Right cardiac atrium (tissue), 5 donors: ENCODE results near the gene CER1. TPM values are rescaled to one million over a fixed set of nuclear protein-coding genes. Genes with fewer than 3 reads are reported as not detected.

Experiments used
- ATAC-seq, 2 donors: fragments of 200-7000 bp; cut with Tn5 transposase; one replicate each; pipeline versions ENCODE4 v1.8.0 to v1.9.1; 2020; ENCODE audit warnings: moderate library complexity in 2 of 2, mild to moderate bottlenecking in 1 of 2
- DNase-seq, 3 donors: peaks; one replicate each; pipeline ENCODE4 v3.0.0-alpha.2; 2020
- H3K27ac ChIP-seq: one replicate; pipeline ENCODE4 v1.5.1; 2013; ENCODE audit warnings: mild to moderate bottlenecking, low read length, control low read depth, moderate library complexity
- H3K27me3 ChIP-seq: one replicate; pipeline ENCODE4 v1.6.1; 2013; ENCODE audit not compliant: control insufficient read depth, insufficient read depth
- H3K4me1 ChIP-seq: one replicate; pipeline ENCODE4 v1.6.1; 2013; ENCODE audit warnings: low read length; ENCODE audit not compliant: control insufficient read depth, insufficient read depth
- H3K4me3 ChIP-seq: one replicate; pipeline ENCODE4 v1.5.1; 2013; ENCODE audit warnings: low read length, control low read depth
- H3K9me3 ChIP-seq: one replicate; pipeline ENCODE4 v1.6.1; 2013; ENCODE audit warnings: low read length; ENCODE audit not compliant: control insufficient read depth
- WGBS: extraction: QIAGEN DNeasy Blood & Tissue Kit; methylation state at CpG from one replicate; pipeline ENCODE4 v1.1.7; 2013; 5-methylcytosine and 5-hydroxymethylcytosine counted together
- intact Hi-C, 4 donors: fragments of 100-400 bp; cut with DNase I; formaldehyde crosslinking; loops; one replicate each; pipeline versions ENCODE4 v1.11.0 to v1.14.0; 2022 to 2023
- polyA plus RNA-seq: library from polyadenylated mRNA; stranded (reverse); fragments of 200-250 nt; gene quantifications from one replicate; pipeline ENCODE4 v1.2.3, GENCODE V29; 2013
- total RNA-seq, 4 donors: library from RNA; stranded (reverse); fragmentation: NEBNext Ultra II Directional; extraction: Animal tissue kit (Norgen Biotek cat#: 25700); gene quantifications; one replicate each; pipeline ENCODE4 v1.2.1, GENCODE V29; 2021
- donor health status: healthy with polysubstance abuse.
- donor health status: DM: no; HTN: yes; CAD: no.
- donor health status: DM: no; HTN: no; CAD: no.
- donor health status: DM: no; HTN: yes; CAD: no; lungs with severe emphysema.
- donor health status: DM: yes; HTN: yes; CAD: no.

Gene CER1
- total and polyA plus RNA-seq, 5 donors = not detected

DNA sequence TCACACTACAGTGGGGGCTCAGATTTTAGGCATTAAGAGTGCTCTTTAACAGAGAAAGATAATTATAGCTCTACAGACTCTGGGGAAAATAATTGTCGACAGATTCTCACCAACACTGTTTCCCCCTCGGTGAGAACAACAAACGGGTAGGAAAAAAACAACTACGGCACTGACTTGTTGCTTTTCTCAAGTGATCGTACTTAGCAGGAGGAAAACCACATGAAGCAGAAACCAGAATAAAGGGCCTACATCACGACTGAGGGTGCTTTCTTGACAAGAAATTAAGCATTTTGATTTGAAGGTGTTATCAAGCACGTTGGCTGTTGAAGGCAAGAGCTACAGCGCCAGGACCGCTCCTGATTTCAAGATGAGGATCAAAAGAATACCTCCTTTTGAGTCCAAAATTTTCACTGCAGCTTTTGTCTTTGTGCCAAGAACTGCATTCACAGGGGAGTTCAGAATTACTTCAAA, 27.2 kb upstream of the CER1 start:
- intact Hi-C loops = no loop called here
- no peaks in the 10 kb centered on the region for H3K27me3 ChIP-seq
- no peak for DNase-seq
- no peak overlapping the region for H3K27ac ChIP-seq
- H3K9me3 ChIP-seq = no peaks in the 10 kb centered on the region
- H3K4me3 ChIP-seq = no peak overlapping the region
- no peaks in the 10 kb centered on the region for H3K4me1 ChIP-seq
- no peak for ATAC-seq
- WGBS = 33% methylated on average over 9 of the region's 9 CpGs

DNA sequence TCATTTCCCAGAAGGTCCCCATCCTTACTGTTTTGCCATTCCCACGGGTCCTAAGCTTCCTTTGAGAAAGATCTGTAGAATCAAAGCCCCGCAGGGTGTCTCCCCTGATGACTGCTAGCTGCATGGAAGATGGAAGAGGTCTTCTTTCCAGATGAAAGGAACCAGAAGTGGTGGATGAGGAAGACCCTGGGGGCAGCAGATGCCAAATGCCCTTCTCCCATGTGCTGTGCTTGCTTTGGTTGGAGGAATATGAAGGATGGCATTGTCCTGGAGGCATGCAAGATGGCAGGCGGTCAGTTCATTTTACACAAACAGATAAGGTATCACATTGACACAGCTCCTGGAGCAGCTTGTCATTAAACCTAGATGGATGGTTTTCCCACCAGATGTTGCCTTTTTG, 25.8 kb upstream of the CER1 start:
- H3K27ac ChIP-seq = no peak overlapping the region
- WGBS = 89% methylated on average over 3 of the region's 3 CpGs
- ATAC-seq = no peak
- no peaks in the 10 kb centered on the region for H3K9me3 ChIP-seq
- intact Hi-C loops = no loop called here
- H3K27me3 ChIP-seq = no peaks in the 10 kb centered on the region
- H3K4me3 ChIP-seq = no peak overlapping the region
- H3K4me1 ChIP-seq = no peaks in the 10 kb centered on the region
- DNase-seq = no peak

DNA sequence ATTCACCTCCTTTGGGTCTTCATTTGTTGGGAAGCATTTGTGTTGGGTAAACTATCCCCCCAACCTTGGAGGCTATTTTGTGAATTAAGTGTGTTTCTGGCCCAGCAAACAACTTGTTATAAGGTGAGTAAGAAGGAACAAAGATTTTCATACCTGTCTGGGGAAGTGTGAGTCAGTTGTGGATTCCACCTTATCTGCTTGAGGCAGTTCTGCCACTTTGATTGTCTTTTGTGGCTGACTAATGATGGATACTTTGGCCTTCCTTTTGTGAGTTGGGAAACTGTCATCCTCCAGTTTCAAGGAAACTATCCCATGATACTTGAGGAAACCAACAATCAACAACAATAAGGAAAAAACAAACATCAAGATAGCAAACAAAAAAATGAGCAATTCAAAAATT, 24.6 kb upstream of the CER1 start:
- Histone ChIP-seq H3K27ac (no peak overlapping the region), H3K4me3 (no peak overlapping the region), H3K27me3 (no peaks in the 10 kb centered on the region), H3K9me3 (no peaks in the 10 kb centered on the region), H3K4me1 (no peaks in the 10 kb centered on the region)
- intact Hi-C loops = no loop called here
- DNase-seq = no peak
- ATAC-seq = no peak

DNA sequence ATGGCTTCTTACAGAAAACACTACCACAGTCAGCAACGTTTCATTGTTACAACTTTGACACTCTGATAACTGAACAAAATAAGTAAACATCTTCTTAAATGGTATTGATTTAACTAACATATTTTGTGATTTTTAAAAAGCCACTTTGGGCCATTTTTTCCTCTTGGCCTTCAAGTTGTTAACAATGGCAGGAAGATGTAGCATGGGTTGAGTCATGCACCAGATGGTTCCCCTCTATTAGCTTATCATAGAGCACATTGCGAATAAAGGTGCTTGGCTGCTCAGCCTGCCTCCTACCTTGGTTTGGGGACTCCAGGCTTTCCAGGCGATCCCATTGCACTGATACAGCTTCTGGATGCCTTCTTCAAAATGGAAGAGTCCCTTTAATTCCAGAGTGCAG, 24.1 kb upstream of the CER1 start:
- no peak for ATAC-seq
- no peaks in the 10 kb centered on the region for H3K4me1 ChIP-seq
- H3K27me3 ChIP-seq = no peaks in the 10 kb centered on the region
- no peak for DNase-seq
- H3K9me3 ChIP-seq = no peaks in the 10 kb centered on the region
- 73% methylated on average over 3 of the region's 3 CpGs for WGBS
- no peak overlapping the region for H3K4me3 ChIP-seq
- no peak overlapping the region for H3K27ac ChIP-seq
- intact Hi-C loops = no loop called here

DNA sequence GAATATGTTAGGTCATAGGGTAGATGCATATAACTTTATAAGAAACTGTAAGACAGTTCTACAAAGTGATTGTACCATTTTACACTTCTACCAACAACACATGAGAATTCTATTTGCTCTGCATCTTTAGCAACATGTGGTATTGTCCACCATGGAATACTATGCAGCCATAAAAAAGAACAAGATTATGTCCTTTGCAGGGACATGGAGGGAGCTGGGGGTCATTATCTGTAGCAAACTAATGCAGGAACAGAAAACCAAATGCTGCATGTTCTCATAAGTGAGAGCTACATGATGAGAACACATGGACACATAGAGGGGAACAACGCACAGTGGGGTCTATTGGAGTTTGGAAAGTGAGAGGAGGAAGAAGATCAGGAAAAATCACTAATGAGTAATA, 22.2 kb upstream of the CER1 start:
- DNase-seq = no peak
- 98% methylated on average over 1 of the region's 1 CpG for WGBS

DNA sequence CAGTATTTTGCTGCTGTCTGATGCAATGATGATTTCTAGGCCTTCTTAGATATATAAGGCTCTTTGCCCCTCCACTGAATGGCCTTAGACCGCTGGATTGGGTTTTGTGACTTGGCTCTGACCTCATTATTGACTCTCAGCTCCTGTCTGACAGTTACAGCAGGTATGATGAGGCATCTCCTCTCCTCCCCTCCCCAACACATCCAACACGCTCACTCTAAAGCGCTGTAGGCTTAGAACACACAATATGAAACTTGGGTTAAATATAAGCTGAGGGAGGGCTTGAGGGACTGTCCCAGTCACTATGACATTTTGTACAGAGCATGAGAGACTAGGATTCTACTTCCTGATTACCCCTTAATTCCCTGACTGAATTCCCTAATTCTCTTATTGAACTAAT, 18.8 kb upstream of the CER1 start:
- Histone ChIP-seq H3K27ac (no peak overlapping the region), H3K27me3 (no peaks in the 10 kb centered on the region), H3K4me3 (no peak overlapping the region), H3K9me3 (no peaks in the 10 kb centered on the region), H3K4me1 (no peaks in the 10 kb centered on the region)
- DNase-seq = no peak
- 95% methylated on average over 3 of the region's 3 CpGs for WGBS
- intact Hi-C loops = no loop called here
- no peak for ATAC-seq

More for the DNA sequence above, 22.2 kb upstream of the CER1 start:
- H3K4me3 ChIP-seq = no peak overlapping the region
- H3K27ac ChIP-seq = no peak overlapping the region
- ATAC-seq = no peak
- H3K9me3 ChIP-seq = no peaks in the 10 kb centered on the region
- no peaks in the 10 kb centered on the region for H3K4me1 ChIP-seq
- H3K27me3 ChIP-seq = no peaks in the 10 kb centered on the region
- intact Hi-C loops = no loop called here

DNA sequence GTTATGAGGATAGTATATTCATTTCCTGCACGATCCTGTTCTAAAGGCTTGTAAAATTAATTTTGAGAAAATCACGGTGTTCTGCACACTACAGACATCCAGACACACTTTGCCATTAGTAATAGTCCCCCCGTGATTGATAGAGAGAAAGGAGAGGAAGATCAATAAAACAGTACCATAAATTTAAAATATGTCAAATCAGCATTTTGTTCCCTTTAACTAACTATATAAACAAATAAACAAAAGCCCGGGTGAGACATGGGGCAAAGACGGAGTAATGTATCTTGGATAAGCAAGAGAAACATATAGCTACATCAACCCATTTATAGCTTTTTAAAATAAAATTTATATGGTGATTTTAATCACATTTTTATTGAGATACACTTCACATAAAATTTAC, 10.6 kb upstream of the CER1 start:
- intact Hi-C loops = no loop called here
- Histone ChIP-seq H3K27me3 (no peaks in the 10 kb centered on the region), H3K4me3 (no peak overlapping the region), H3K9me3 (no peaks in the 10 kb centered on the region), H3K4me1 (peaks cover 2% of the 10 kb centered on the region), H3K27ac (no peak overlapping the region)
- no peak for ATAC-seq
- 94% methylated on average over 5 of the region's 5 CpGs for WGBS
- no peak for DNase-seq

DNA sequence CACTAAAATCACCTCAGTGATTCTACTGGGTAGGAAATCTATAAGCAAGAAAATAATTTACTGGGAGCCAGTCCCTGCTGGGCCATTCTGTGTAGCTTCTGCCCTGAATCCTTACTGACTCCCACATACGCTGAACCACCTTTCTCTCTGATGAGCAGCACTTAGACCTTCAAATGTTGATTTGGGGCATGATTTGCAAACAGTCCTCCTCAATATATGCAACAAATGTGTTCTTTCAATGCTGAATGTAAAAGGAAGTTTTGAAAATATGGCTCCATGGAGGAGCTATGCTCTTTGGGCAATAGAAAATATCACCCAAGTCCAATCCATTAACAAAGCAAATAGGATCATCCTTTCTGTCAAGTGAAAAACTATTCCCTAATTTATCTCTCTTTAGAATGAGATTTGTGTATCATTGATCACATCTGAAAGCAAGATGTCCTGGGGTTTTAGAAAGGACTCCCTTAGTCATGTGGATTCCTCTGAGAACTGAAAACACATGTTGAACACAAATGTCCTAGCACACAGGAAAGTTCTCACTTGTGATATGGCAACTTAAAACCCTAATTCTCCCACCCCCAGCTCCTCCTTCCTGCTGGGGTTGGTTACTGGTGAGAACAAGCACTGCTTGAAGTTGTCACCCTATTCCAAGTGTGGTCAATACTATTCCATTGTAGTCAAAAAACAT, 8.9 kb upstream of the CER1 start:
- Histone ChIP-seq H3K4me1 (peaks cover 2% of the 10 kb centered on the region), H3K27ac (no peak overlapping the region), H3K4me3 (no peak overlapping the region), H3K27me3 (no peaks in the 10 kb centered on the region), H3K9me3 (no peaks in the 10 kb centered on the region)
- ATAC-seq (no peak), DNase-seq (no peak)
- 100% methylated on average over 1 of the region's 1 CpG for WGBS
- intact Hi-C loops = no loop called here

DNA sequence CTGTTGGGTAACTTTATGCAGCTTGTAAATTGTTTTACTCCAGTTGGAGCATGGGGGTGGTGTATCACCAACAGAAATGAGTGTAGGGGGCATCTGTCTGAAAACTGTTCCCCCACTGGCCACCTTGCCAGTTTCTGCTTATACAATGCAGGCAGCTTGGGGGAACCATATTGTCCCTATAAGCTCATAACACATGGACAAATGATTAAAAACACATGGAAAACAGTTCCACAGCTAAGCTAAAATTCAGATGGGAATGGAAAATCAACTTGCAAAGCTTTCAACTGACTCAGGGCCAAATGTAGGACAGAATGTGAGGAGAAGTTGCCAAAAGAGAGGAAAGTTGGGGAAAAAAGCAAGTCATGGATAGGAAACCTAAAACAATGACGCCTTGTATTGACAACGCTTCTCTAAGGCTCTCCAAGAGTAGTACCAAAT, 7.9 kb upstream of the CER1 start:
- Histone ChIP-seq H3K9me3 (no peaks in the 10 kb centered on the region), H3K27me3 (no peaks in the 10 kb centered on the region), H3K4me1 (peaks cover 2% of the 10 kb centered on the region), H3K4me3 (no peak overlapping the region), H3K27ac (no peak overlapping the region)
- 54% methylated on average over 2 of the region's 2 CpGs for WGBS
- DNase-seq (no peak), ATAC-seq (peak in 1 of 2 donors; percentile 65)
- intact Hi-C loops = no loop called here

DNA sequence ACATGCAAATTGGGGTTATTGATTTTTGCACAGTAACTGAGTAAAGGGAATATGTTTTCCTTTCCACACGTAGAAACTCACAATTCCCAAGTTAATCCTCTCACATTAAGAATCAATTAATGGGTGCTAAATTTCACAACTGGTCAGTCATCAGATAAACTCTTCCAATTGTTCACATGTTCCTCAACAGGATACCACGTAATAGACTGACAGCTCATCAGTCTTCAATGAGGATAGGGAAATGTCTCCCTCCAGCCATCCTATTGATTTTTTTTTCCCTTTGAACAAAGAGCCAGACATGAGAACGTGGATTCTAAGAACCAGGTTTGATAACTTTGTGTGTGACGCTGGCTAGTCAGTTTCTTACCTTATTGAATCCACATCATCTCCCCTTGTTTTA, 768 bp upstream of the CER1 start:
- no peak overlapping the region for H3K27ac ChIP-seq
- no peak for ATAC-seq
- no peaks in the 10 kb centered on the region for H3K27me3 ChIP-seq
- WGBS = 66% methylated on average over 4 of the region's 4 CpGs
- H3K9me3 ChIP-seq = no peaks in the 10 kb centered on the region
- no peak overlapping the region for H3K4me3 ChIP-seq
- intact Hi-C loops = no loop called here
- no peak for DNase-seq
- H3K4me1 ChIP-seq = no peaks in the 10 kb centered on the region

DNA sequence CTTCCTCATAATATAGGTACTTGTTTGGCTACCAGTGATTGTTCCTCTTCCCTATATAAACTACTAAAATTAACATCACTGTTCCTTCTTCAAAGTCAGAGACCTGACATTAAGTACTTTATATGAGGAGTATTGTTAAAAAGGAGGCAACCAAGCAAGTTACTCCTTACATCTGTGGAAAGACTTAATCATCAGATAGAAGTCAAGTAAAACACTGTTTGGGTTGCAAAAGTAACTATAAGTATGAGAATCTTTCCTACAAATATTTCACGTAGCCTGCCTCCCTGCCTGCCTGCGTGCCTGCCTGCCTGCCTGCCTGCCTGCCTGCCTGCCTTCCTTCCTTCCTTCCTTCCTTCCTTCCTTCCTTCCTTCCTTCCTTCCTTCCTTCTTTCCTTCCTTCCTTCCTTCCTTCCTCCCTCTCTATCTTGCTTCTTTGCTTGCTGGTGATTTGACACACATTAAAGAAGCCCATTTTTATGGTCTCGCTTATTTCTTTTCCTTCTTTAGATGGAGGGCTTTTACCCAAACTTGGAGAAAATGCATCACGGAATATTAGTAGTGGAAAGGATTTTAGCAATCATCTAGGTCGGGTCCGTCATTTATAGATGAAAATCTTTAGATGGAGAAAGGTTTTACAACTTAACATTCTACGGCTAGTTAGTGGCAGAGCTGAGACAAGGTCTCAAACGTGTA, 3.2 kb downstream of the CER1 start:
- Histone ChIP-seq H3K27ac (no peak overlapping the region), H3K9me3 (no peaks in the 10 kb centered on the region), H3K27me3 (no peaks in the 10 kb centered on the region), H3K4me3 (no peak overlapping the region), H3K4me1 (no peaks in the 10 kb centered on the region)
- no peak for DNase-seq
- WGBS = 75% methylated on average over 8 of the region's 8 CpGs
- intact Hi-C loops = no loop called here
- no peak for ATAC-seq
